K562 (cell line): ENCODE results near the gene PYGL. TPM values are rescaled to one million over a fixed set of nuclear protein-coding genes. Genes with fewer than 3 reads are reported as not detected.

Experiments used
- ATAC-seq: fragments of 200-7000 bp; cut with Tn5 transposase; 3 replicates; pipeline ENCODE4 v1.9.1; 2020; ENCODE audit warnings: moderate library complexity
- BruUV-seq: library from RNA; stranded (reverse); fragments of 400-500 nt; replicated peaks from 2 replicates; lab custom pipeline; 2021; lab: Mats Ljungman, UMichigan
- CTCF ChIA-PET: fragments of 300-600 bp; formaldehyde crosslinking; extraction: SDS; loops from one replicate; lab custom pipeline; 2021; ENCODE audit warnings: low intra/inter-chr PET ratio; lab: Yijun Ruan, JAX
- POLR2A ChIA-PET: fragments of 300-600, 350-650 bp; sonication (Branson Sonifier 250); formaldehyde crosslinking; extraction: SDS; loops from one replicate; lab custom pipeline; 2021; ENCODE audit warnings: antibody characterized with exemption, inconsistent platforms; lab: Yijun Ruan, JAX
- DNase-seq, 4 experiments: peaks; one replicate each; pipeline versions ENCODE4 v3.0.0 to v3.0.0-alpha.2; 2011 to 2018; ENCODE audit warnings: low spot score in 3 of 4, mixed read lengths in 3 of 4; ENCODE audit errors: extremely low read depth in 1 of 4
- FAIRE-seq: peaks from 2 replicates; lab custom pipeline; 2011; peaks lifted over from hg19 to GRCh38; lab: Jason Lieb, UNC
- H2AFZ ChIP-seq: 2 replicates; pipeline ENCODE4 v1.6.0; 2011; ENCODE audit warnings: low read depth, low read length, control low read depth, inconsistent platforms
- H3K27ac ChIP-seq: fragments of 200-600 bp; 3 replicates; pipeline ENCODE4 v1.8.0; 2011; ENCODE audit warnings: low read depth, mild to moderate bottlenecking, control low read depth, inconsistent platforms, low read length, moderate library complexity, mixed read lengths; ENCODE audit errors: extremely low read depth
- H3K27me3 ChIP-seq, 2 experiments: fragments of 300-600 bp in 1 of 2; 2 replicates in 1 of 2; 3 replicates in 1 of 2; pipeline versions ENCODE4 v1.6.0 to v1.8.0; 2011; ENCODE audit warnings: inconsistent platforms in 2 of 2, low read length in 2 of 2, mild to moderate bottlenecking in 1 of 2, mixed read lengths in 1 of 2, moderate library complexity in 1 of 2; ENCODE audit not compliant: control insufficient read depth in 2 of 2, insufficient read depth in 2 of 2
- H3K36me3 ChIP-seq: fragments of 300-600 bp; 3 replicates; pipeline ENCODE4 v1.8.0; 2011; ENCODE audit warnings: mild to moderate bottlenecking, low read length, inconsistent platforms; ENCODE audit not compliant: control insufficient read depth, insufficient read depth
- H3K4me1 ChIP-seq, 2 experiments: fragments of 200-600 bp in 1 of 2; replicated peaks in 1 of 2; 2 replicates in 1 of 2; 3 replicates in 1 of 2; pipeline versions ENCODE4 v1.5.1 to v1.8.0; 2011; ENCODE audit warnings: inconsistent platforms in 2 of 2, low read length in 2 of 2, mild to moderate bottlenecking in 1 of 2, mixed read lengths in 1 of 2, moderate library complexity in 1 of 2; ENCODE audit not compliant: control insufficient read depth in 2 of 2, insufficient read depth in 2 of 2
- H3K4me2 ChIP-seq: 2 replicates; pipeline ENCODE4 v1.6.1; 2011; ENCODE audit warnings: low read length, control low read depth, inconsistent platforms, mixed read lengths; ENCODE audit not compliant: insufficient read depth
- H3K4me3 ChIP-seq: fragments of 200-600 bp; sonication (generic), shearing (Covaris generic); 2 replicates; pipeline ENCODE4 v1.5.1; 2016; ENCODE audit warnings: control low read depth, inconsistent platforms
- H3K79me2 ChIP-seq: fragments of 200-600 bp; 3 replicates; pipeline ENCODE4 v1.8.0; 2011; ENCODE audit warnings: low read length, inconsistent platforms; ENCODE audit not compliant: control insufficient read depth, insufficient read depth
- H3K9ac ChIP-seq, 2 experiments: 2 replicates each; pipeline versions ENCODE4 v1.6.0 to v1.6.1; 2011; ENCODE audit warnings: low read depth in 2 of 2, low read length in 2 of 2, control low read depth in 1 of 2, inconsistent platforms in 1 of 2, mild to moderate bottlenecking in 1 of 2, mixed read lengths in 1 of 2; ENCODE audit not compliant: insufficient read depth in 1 of 2
- H3K9me1 ChIP-seq: one replicate; pipeline ENCODE4 v1.6.0; 2011; ENCODE audit warnings: inconsistent platforms, mild to moderate bottlenecking, low read length, moderate library complexity; ENCODE audit not compliant: control insufficient read depth, insufficient read depth
- H3K9me3 ChIP-seq: replicated peaks from 2 replicates; pipeline ENCODE4 v1.5.1; 2011; ENCODE audit warnings: low read depth, low read length, inconsistent platforms; ENCODE audit not compliant: control insufficient read depth, insufficient read depth
- H4K20me1 ChIP-seq: replicated peaks from 2 replicates; pipeline ENCODE4 v1.6.1; 2011; ENCODE audit warnings: low read length, inconsistent platforms, mixed read lengths; ENCODE audit not compliant: control insufficient read depth, insufficient read depth
- BHLHE40 ChIP-seq: IDR thresholded peaks from 2 replicates; pipeline ENCODE4 v1.6.1; 2011; ENCODE audit warnings: low read length, improper control_type of control experiment
- CBFB ChIP-seq: sonication (generic); formaldehyde crosslinking; IDR thresholded peaks from 2 replicates; pipeline ENCODE4 v1.4.0; 2020; ENCODE audit warnings: mild to moderate bottlenecking, missing genetic modification reagents
- CCNT2 ChIP-seq: IDR thresholded peaks from 2 replicates; pipeline ENCODE4 v1.6.1; 2011; ENCODE audit warnings: borderline replicate concordance, low read depth, mild to moderate bottlenecking, moderate library complexity, mixed read lengths, low read length; ENCODE audit not compliant: insufficient read length; ENCODE audit errors: extremely low read depth
- DIDO1 ChIP-seq: fragments of 450-650 bp; IDR thresholded peaks from 2 replicates; pipeline ENCODE4 v1.6.1; 2016; ENCODE audit warnings: low read depth, missing biosample characterization, missing genetic modification characterization
- GABPA ChIP-seq: fragments of 200-800 bp; sonication (Bioruptor generic); conservative IDR thresholded peaks from 2 replicates; pipeline ENCODE4 v1.6.1; 2016; ENCODE audit warnings: low read depth, missing genetic modification characterization, missing compliant biosample characterization
- KLF10 ChIP-seq: fragments of 250-450 bp; sonication (Bioruptor Pico); IDR thresholded peaks from 2 replicates; pipeline ENCODE4 v1.6.1; 2021; ENCODE audit warnings: matching md5 sums
- L3MBTL2 ChIP-seq: fragments of 450-650 bp; IDR thresholded peaks from 2 replicates; pipeline ENCODE4 v1.6.1; 2016; ENCODE audit warnings: mild to moderate bottlenecking, moderate library complexity
- RAD51 ChIP-seq: fragments of 450-650 bp; IDR thresholded peaks from 2 replicates; pipeline ENCODE4 v1.7.1; 2016; ENCODE audit warnings: low read depth, mild to moderate bottlenecking, borderline replicate concordance
- ZEB2 ChIP-seq: fragments of 450-650 bp; IDR thresholded peaks from 2 replicates; pipeline ENCODE4 v1.6.1; 2016
- WGBS: fragments of 100-300 bp; shearing (Covaris generic); methylation state at CpG from one replicate; pipeline ENCODE4 v1.1.6; 2016; ENCODE audit warnings: low coverage, mixed read lengths; ENCODE audit not compliant: insufficient coverage; ENCODE audit errors: missing lambda C conversion rate; 5-methylcytosine and 5-hydroxymethylcytosine counted together
- in situ Hi-C: fragments of 300-500 bp; cut with MboI; formaldehyde crosslinking; loops from 4 replicates; pipeline ENCODE4 v1.15.0; 2018; ENCODE audit warnings: inconsistent platforms, mixed read lengths
- intact Hi-C: fragments of 100-400 bp; cut with micrococcal nuclease; formaldehyde crosslinking; loops from 2 replicates; pipeline ENCODE4 v1.14.2; 2022
- polyA plus RNA-seq, 8 experiments: library from polyadenylated mRNA; depleted of rRNA in 4 of 8; stranded (reverse) in 5 of 8; unstranded in 3 of 8; fragments of >200 nt; fragmentation: Nextera tagmentation in 2 of 8; fragmentation: Illumina TruSeq in 1 of 8; extraction: Ambion mirVana in 2 of 8; extraction: Trizol in 1 of 8; gene quantifications; 2 replicates each; pipeline versions ENCODE4 v1.2.1 to v1.2.3, GENCODE V29; 2011 to 2014; ENCODE audit warnings: inconsistent platforms in 1 of 8, missing spikeins in 1 of 8
- total RNA-seq, 7 experiments: library from RNA; depleted of rRNA in 6 of 7; stranded (reverse); fragments of >200 nt in 6 of 7; fragmentation: Illumina TruSeq in 2 of 7; extraction: Trizol in 2 of 7; gene quantifications; 2 replicates each; pipeline versions ENCODE4 v1.2.1 to v1.2.3, GENCODE V29; 2011 to 2021; ENCODE audit warnings: low replicate concordance in 1 of 7

PYGL gene
- total and polyA plus RNA-seq, 9 of the 15 experiments (the other 6 are each of a cell fraction or from before 2014, with no cell fraction given), result 3.5 to 17.9 (median 13.1) TPM

DNA sequence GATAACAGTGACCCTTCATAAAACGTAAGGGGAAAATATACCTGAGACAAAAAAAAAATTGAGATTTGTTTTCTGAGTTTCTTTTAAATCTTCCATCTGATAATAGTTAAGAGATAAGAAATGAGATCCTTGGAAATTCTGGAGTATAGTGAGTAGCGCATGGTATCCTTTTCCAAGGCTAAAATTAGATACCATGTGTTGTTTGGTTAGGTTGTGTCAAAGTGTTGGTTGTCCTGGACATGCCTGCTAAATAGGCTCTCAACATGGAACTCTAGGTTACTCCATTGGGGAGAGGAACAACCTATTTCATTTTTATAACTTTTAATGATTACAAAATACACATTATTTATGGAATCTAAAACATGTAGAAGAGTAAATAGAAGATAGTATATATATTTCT, 14.8 kb downstream of the PYGL start:
- FAIRE-seq (no peak), DNase-seq (no peak)
- H3K4me1 ChIP-seq, result peaks cover 7 to 34% of the 10 kb centered on the region in 2 experiments; a peak in 4 of 5 replicates
- peaks cover 3% of the 10 kb centered on the region for H3K9me1 ChIP-seq
- H3K9me3 ChIP-seq, result no peaks in the 10 kb centered on the region
- H3K4me2 ChIP-seq, result no peak overlapping the region
- H3K27me3 ChIP-seq, result no peaks in the 10 kb centered on the region
- POLR2A ChIA-PET, result interaction anchor here (1.1 to 1.2 kb wide), 2 partner anchors 12 to 16 kb away, joined by 3 read pairs; no protein-coding TSS in a partner anchor
- no peak overlapping the region for H3K27ac ChIP-seq
- no peak overlapping the region for H2AFZ ChIP-seq
- 49% methylated on average over 2 of the region's 2 CpGs for WGBS
- H3K79me2 ChIP-seq, result no peaks in the 10 kb centered on the region
- intact Hi-C loops, result no loop called here
- TF ChIP-seq RAD51 (no peak), KLF10 (no peak), L3MBTL2 (no peak), CBFB (no peak), GABPA (tag) (no peak), ZEB2 (no peak), DIDO1 (no peak), CCNT2 (no peak), BHLHE40 (no peak)
- TF ChIP-seq, all 486 proteins: peak for 0
- CTCF ChIA-PET, result no interaction called here
- ATAC-seq, result no peak
- H3K9ac ChIP-seq, result no peak overlapping the region
- H4K20me1 ChIP-seq, result no peaks in the 10 kb centered on the region
- peaks cover 22% of the 10 kb centered on the region; the same call in 2 of the 3 replicates for H3K36me3 ChIP-seq
- no peak overlapping the region for H3K4me3 ChIP-seq
- in situ Hi-C loops, result no loop called here
- BruUV-seq, result no TSS peak
